H1 (cell line): ENCODE measurements around the gene SLC8A1. TPM values are rescaled to one million over a fixed set of nuclear protein-coding genes. Genes with fewer than 3 reads are reported as not detected.

Source experiments
- CTBP2 ChIP-seq: IDR thresholded peaks from 2 replicates; pipeline ENCODE4 v1.7.0; 2011; ENCODE audit warnings: borderline replicate concordance, mild to moderate bottlenecking, moderate library complexity, mixed read lengths, low read length; ENCODE audit not compliant: insufficient read depth, insufficient read length
- GTF2F1 ChIP-seq: IDR thresholded peaks from 2 replicates; pipeline ENCODE4 v1.6.1; 2012; ENCODE audit warnings: low read depth, low read length, improper control_type of control experiment, borderline replicate concordance
- HDAC6 ChIP-seq: IDR thresholded peaks from one replicate; pipeline ENCODE4 v1.7.1; 2012; ENCODE audit warnings: low read depth, mild to moderate bottlenecking, inconsistent platforms, low read length, moderate library complexity
- MAFK ChIP-seq: IDR thresholded peaks from 2 replicates; pipeline ENCODE4 v1.6.1; 2012; ENCODE audit warnings: low read depth, mild to moderate bottlenecking, improper control_type of control experiment, low read length
- POLR2AphosphoS5 ChIP-seq: IDR thresholded peaks from 2 replicates; pipeline ENCODE4 v1.6.1; 2011; ENCODE audit warnings: low read depth, low read length
- SRF ChIP-seq: IDR thresholded peaks from 2 replicates; pipeline ENCODE4 v1.6.1; 2011; ENCODE audit warnings: mild to moderate bottlenecking, low read depth, low read length, moderate library complexity
- polyA plus RNA-seq, 7 experiments: library from polyadenylated mRNA; depleted of rRNA in 3 of 7; stranded (reverse) in 5 of 7; unstranded in 2 of 7; fragments of >200 nt in 5 of 7; fragments of 200-250 nt in 2 of 7; gene quantifications; 1 replicate in 5 of 7; 2 replicates in 1 of 7; 4 replicates in 1 of 7; pipeline versions ENCODE4 v1.2.1 to v1.2.3, GENCODE V29; 2011 to 2013; ENCODE audit warnings: missing spikeins in 2 of 7, mixed read lengths in 2 of 7
- total RNA-seq: library from RNA; stranded (reverse); fragmentation: NEBNext Ultra II Directional; extraction: Animal tissue kit (Norgen Biotek cat#: 25700); gene quantifications from 2 replicates; pipeline ENCODE4 v1.2.1, GENCODE V29; 2021

Gene SLC8A1
- total and polyA plus RNA-seq, 2 of the 8 experiments (the other 6 are each of a cell fraction or from before 2014, with no cell fraction given), result 0.68 to 3.6 TPM

GRCh38 chr2:40499437-40499836 is 47.5 kb upstream of the SLC8A1 start (continued):
- TF ChIP-seq MAFK (no peak), HDAC6 (no peak), SRF (no peak), GTF2F1 (no peak), CTBP2 (no peak), POLR2AphosphoS5 (no peak)
- TF ChIP-seq, all 59 proteins: peak for 0
